ENCODE measurements around the gene PNP.

- TF ChIP-seq CTCF (conservative IDR thresholded peaks at IDR 0.05; ENCODE audit: low read length) (no peak), EZH2phosphoT487 (IDR thresholded peaks at IDR 0.05; ENCODE audit: borderline replicate concordance, low read depth, low read length) (no peak)
Observed at GRCh38 chr14:20524027-20524426, 54.8 kb downstream of the PNP start.

All from OCI-LY7 (cell line).